Activated CD4-positive, alpha-beta T cell treated with anti-CD3 and anti-CD28 coated beads, Interleukin-2, Interleukin-4, amounts not matched to agents 100 ng/mL and 50 ng/mL, durations not matched to agents 16 hours and 8 hours (primary cell): Measurements from ENCODE around the gene YTHDF1.
"Not testable (repeated sequence)": the region's sequence is repeated elsewhere in the genome, so short reads cannot be mapped to it uniquely, and the experiment has no call there.

Experiments used
- DNase-seq: peaks from one replicate; pipeline ENCODE4 v3.0.0-alpha.2; 2020; ENCODE audit warnings: low spot score

Gene YTHDF1

GRCh38 chr20:63216041-63216848 lies at the start of gene YTHDF1:
YTHDF1 (minus strand) TSS chr20:63216131; CDS start chr20:63215892, 239 bp downstream.
- peak; percentile 97 for DNase-seq

- no peak for DNase-seq
These were observed 48.6 kb upstream of the YTHDF1 start for GRCh38 chr20:63264519-63264918.

- no peak for DNase-seq
These were observed 48.1 kb upstream of the YTHDF1 start for GRCh38 chr20:63264000-63264399.

- DNase-seq, result no peak
These were observed 46.9 kb upstream of the YTHDF1 start for GRCh38 chr20:63262836-63263235.

- no peak for DNase-seq
These were observed 46.0 kb upstream of the YTHDF1 start for GRCh38 chr20:63261795-63262528.

- DNase-seq, result no peak
These were observed 45.3 kb upstream of the YTHDF1 start for GRCh38 chr20:63261060-63261794.

GRCh38 chr20:63260521-63260920 lies 44.6 kb upstream of the YTHDF1 start:
- no peak for DNase-seq

- DNase-seq, result no peak
These were observed 44.0 kb upstream of the YTHDF1 start for GRCh38 chr20:63259734-63260460.

- DNase-seq, result no peak
These were observed 42.9 kb upstream of the YTHDF1 start for GRCh38 chr20:63258781-63259180.

- DNase-seq, result no peak
These were observed 41.7 kb upstream of the YTHDF1 start for GRCh38 chr20:63257629-63258028.

GRCh38 chr20:63256954-63257353 lies 41.0 kb upstream of the YTHDF1 start:
- DNase-seq, result no peak

- DNase-seq, result no peak
These were observed 40.2 kb upstream of the YTHDF1 start for GRCh38 chr20:63255931-63256704.

GRCh38 chr20:63254606-63255384 lies 38.9 kb upstream of the YTHDF1 start:
- no peak for DNase-seq

- DNase-seq, result no peak
These were observed 38.3 kb upstream of the YTHDF1 start, which contains the start of gene NKAIN4 for GRCh38 chr20:63254232-63254605. NKAIN4 (minus strand) TSS chr20:63254463; CDS start chr20:63254450, 13 bp downstream.

- no peak for DNase-seq
These were observed 37.7 kb upstream of the YTHDF1 start for GRCh38 chr20:63253438-63254231.

- DNase-seq, result no peak
These were observed 37.1 kb upstream of the YTHDF1 start for GRCh38 chr20:63253065-63253437.

GRCh38 chr20:63252284-63252711 lies 36.4 kb upstream of the YTHDF1 start:
- no peak for DNase-seq

GRCh38 chr20:63251350-63251749 lies 35.4 kb upstream of the YTHDF1 start:
- not testable (repeated sequence) for DNase-seq

- DNase-seq, result no peak
These were observed 34.0 kb upstream of the YTHDF1 start for GRCh38 chr20:63249891-63250290.
